Activated CD4-positive, CD25-positive, alpha-beta regulatory T cell treated with anti-CD3 and anti-CD28 coated beads, Interleukin-2, amount 50 U/mL, for 72 hours (primary cell): ENCODE measurements around the gene CADM4.
"Not testable (repeated sequence)": the region's sequence is repeated elsewhere in the genome, so short reads cannot be mapped to it uniquely, and the experiment has no call there.

ENCODE experiments used
- DNase-seq: peaks from one replicate; pipeline ENCODE4 v3.0.0; 2021

CADM4 gene

GRCh38 chr19:43605875-43606568, 33.6 kb downstream of the CADM4 start:
- no peak for DNase-seq

GRCh38 chr19:43600326-43600725, 39.3 kb downstream of the CADM4 start:
- not testable (repeated sequence) for DNase-seq

DNA sequence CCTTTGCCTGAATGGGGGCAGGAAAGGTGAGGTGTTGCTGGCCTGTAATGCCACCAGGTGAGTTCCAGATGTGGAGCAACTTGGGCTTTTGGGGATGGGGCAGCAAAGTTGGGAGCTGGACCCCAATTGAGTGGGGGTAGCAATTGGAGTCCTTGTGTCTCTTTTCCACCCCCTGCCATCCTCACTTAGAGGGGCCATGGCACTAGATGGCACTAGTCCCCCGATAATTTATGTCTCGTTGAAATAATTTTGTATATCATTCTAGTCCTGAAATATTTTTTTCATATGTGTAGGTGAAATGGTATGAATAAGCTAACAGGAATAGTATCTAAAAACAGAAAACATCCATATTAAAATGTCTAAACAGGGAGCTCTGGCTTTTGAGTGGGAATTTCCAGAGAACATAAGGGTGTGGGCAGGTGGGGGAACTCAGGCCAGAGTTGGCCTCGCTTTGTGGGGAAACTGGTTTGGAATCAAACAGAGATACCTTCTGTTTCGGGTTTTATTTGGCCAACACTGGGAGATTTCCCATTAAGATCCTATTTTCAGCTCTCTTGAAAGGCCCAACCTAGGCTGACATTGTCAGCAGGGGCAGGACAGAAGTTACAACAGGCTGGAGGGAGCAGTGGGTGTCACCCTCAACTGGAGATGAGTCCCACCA, 39.9 kb downstream of the CADM4 start:
- no peak for DNase-seq

DNA sequence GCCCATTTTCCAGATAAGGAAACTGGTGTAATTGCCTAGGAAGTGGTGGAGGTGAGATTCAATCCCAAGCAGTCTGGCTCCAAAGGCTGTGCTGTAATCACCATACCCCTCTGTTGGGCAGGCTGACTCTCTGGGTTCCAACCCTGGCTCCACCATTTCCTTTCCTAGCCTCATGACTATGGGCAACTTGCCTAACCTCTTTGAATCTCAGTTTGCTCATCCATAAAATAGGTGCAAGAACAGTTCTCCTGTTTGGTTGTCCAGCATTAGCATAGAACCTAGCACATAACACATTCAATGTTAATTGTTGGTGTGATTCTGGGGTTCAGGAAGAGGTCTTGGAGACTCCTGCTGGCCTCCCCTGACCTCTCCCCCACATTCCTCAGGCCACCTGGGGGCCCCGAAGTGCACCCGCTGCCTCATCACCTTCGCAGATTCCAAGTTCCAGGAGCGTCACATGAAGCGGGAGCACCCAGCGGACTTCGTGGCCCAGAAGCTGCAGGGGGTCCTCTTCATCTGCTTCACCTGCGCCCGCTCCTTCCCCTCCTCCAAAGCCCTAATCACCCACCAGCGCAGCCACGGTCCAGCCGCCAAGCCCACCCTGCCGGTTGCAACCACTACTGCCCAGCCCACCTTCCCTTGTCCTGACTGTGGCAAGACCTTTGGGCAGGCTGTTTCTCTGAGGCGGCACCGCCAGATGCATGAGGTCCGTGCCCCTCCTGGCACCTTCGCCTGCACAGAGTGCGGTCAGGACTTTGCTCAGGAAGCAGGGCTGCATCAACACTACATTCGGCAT, 41.0 kb downstream of the CADM4 start:
- no peak for DNase-seq

GRCh38 chr19:43597876-43598275, 41.8 kb downstream of the CADM4 start:
- no peak for DNase-seq

- no peak for DNase-seq
These were observed 42.7 kb downstream of the CADM4 start for GRCh38 chr19:43596842-43597461.

- DNase-seq, result peak; percentile 99
These were observed 43.4 kb downstream of the CADM4 start, which contains the start of the genes IRGQ and ZNF576 for GRCh38 chr19:43595999-43596841. Gene IRGQ (minus strand): TSS chr19:43596134. CDS start chr19:43595338, 796 bp downstream. Gene ZNF576 (plus strand): TSS chr19:43596595. CDS start chr19:43597109, 514 bp downstream.

DNA sequence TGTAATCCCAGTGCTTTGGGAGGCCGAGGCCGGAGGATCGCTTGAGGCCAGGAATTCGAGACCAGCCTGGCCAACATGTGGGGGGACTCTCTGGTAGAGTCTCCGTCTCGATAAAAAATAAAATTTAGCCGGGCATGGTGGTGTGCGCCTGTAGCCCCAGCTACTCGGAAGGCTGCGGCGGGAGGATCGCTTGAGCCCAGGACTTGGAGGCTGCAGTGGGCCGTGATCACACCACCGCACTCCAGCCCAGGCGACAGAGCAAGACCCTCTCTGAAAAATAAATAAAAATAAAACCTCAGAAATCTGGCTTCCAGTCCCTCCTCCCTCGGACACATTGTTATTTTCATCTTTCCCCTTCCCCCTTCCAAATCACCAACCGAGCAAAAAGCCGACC, 44.0 kb downstream of the CADM4 start:
- peak; percentile 43 for DNase-seq

DNA sequence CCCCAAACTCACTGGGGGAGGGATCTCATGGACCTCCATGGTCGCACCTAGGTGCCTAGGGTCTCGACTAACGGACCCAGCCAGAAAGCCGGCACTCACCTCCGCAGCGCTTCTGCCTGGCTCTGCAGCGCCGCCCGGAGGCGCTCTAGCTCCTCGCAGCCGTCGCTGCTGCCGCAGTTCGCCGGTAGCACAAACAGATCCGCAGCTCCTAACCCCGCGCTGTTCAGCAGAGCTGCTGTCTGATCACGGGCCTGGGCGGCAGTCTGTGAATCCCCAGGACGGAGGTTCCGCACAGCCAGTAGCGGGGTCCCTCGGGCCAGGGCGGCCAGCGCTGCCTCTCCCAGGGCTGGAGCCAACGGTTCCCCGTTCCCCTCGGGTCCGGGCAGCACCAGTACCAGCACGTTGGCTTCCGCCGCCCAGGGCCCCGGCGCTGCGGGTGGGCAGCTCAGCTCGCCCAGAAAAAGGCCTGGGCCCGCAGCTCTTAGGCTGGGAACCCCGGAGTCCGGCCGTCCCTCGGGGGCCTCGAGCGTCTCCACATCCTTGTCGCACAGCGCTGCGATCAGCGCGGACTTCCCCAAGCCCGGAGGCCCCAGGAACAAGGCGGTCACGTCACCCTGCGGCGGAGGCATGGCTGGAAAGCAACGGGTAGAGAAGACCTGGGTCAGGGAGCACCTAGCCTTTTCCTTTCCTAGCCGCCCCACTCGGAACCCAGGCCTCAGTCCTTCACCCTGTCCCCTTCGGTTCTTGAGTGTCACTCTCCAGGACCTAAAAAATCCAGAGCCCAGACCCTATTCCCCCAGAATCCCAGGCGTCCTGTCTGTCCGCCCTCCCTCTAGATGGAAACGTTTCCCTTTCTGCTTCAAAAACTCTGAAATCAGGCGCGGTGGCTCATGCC, 44.7 kb downstream of the CADM4 start:
- DNase-seq, result peak; percentile 69

- no peak for DNase-seq
These were observed 45.5 kb downstream of the CADM4 start for GRCh38 chr19:43594081-43594697.

- DNase-seq, result no peak
These were observed 46.8 kb downstream of the CADM4 start for GRCh38 chr19:43592800-43593350.

DNA sequence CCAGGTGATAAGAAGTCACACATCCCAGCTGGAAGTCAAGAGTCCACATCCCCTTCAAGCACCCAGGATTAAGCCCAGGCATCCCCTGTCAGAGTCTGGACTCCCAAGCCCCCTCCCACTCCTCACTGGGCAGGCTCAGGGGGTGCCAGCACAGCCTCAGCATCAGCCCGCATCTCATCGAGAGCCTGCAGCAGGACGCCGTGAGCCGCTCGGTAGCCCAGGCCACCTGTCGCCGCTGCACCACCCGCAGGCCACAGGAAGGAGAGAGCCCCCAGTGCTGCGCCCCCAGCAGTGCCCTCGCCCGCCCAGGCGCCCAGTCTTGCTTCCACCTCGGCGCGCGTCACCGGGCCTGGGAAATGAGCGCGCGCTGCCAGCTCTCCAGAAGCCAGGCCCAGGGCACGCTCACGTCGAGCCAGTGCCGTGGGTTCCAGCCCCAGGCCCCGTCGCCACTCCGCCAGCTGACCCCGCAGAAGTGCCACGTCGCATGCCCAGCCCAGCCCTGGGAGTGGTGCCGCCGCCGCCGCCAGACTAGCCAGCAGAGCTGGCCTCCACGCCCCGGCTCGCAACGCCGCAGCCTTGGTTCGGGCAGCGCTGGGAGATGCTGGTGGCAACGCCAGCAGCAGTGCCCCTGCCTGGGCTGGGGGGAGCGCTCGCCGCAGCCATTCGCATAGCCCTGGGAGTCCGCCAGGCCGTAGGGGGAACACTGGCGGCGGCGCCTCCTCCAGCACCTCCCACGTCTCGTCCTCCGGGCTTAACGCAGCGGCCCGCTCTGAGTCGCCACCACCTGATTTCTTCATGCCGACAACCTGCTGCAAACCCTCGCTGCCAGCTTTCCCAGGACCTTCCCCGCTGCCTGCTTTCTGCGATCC, 47.5 kb downstream of the CADM4 start:
- DNase-seq, result no peak

- no peak for DNase-seq
These were observed 50.0 kb downstream of the CADM4 start for GRCh38 chr19:43589678-43590077.

- DNase-seq, result no peak
These were observed 50.4 kb downstream of the CADM4 start for GRCh38 chr19:43589277-43589676.

DNA sequence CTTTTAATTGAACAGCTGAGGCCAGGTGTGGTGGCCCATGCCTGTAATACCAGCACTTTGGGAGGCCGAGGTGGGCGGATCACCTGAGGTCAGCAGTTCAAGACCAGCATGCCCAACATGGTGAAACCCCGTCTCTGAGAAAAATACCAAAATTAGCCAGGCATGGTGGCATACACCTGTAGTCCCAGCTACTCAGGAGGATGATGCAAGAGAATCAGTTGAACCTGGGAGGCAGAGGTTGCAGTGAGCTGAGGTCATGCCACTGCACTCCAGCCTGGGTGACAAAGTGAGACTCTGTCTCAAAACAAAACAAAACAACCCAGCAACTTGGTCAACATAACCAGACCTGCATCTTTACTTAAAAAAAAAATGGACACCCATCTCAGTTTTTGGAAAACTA, 52.6 kb downstream of the CADM4 start:
- not testable (repeated sequence) for DNase-seq

DNA sequence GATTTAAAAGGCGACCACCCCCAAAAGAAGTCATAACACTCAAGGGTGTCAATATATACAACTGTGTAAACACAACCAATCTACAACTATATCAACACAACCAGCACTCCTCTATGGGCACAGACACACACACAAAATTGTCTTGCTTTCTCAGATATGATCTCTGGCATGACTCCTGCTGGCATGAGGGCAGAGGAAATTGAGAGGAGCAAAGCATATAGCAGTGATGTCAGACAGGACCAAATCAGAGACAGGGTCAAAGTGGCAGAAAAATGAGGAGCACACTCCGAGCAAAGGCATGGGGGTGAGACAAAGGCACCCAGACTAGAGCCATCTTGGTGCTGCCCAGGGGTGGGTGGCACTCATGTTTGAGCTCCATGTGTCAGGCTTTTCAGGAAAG, 53.3 kb downstream of the CADM4 start:
- no peak for DNase-seq

GRCh38 chr19:43584484-43584883, 55.2 kb downstream of the CADM4 start:
- DNase-seq, result no peak

GRCh38 chr19:43582495-43582894, 57.2 kb downstream of the CADM4 start:
- DNase-seq, result no peak

DNA sequence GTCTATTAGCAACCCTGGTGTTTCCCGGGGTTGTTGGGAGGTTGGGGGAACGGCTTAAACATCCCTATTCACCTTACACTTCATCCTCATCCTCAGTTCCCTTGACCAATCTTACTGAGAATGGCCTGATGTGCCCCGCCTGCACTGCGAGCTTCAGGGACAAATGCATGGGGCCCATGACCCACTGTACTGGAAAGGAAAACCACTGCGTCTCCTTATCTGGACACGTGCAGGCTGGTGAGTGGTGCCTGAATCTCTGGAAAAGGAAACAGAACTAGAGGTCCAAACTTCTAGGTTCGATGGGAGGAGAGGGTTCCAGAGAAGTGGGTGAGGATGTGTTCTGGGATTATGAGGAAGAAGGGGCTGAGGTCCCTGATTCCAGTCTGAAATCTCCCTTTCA, 58.2 kb downstream of the CADM4 start:
- DNase-seq, result no peak
